Stimulated activated naive CD8-positive, alpha-beta T cell treated with anti-CD3 and anti-CD28 coated beads, Interleukin-15, Interleukin-2, amounts not matched to agents 100 ng/mL and 50 ng/mL, for 24 hours (primary cell): ENCODE data around the gene TMEM184C.

Experiments used
- H3K27ac Mint-ChIP-seq: one replicate; pipeline ENCODE4 v1.8.0; 2021; ENCODE audit warnings: mild to moderate bottlenecking, mixed read lengths
- H3K27me3 Mint-ChIP-seq: one replicate; pipeline ENCODE4 v1.8.0; 2021; ENCODE audit warnings: mixed read lengths
- H3K36me3 Mint-ChIP-seq: one replicate; pipeline ENCODE4 v1.8.0; 2021; ENCODE audit warnings: low read depth, mixed read lengths
- H3K4me1 Mint-ChIP-seq: one replicate; pipeline ENCODE4 v1.8.0; 2021; ENCODE audit warnings: low read depth, mixed read lengths
- H3K4me3 Mint-ChIP-seq: one replicate; pipeline ENCODE4 v1.8.0; 2021; ENCODE audit warnings: mild to moderate bottlenecking, mixed read lengths
- H3K9me3 Mint-ChIP-seq: one replicate; pipeline ENCODE4 v1.8.0; 2021; ENCODE audit warnings: mixed read lengths

The TMEM184C gene

GRCh38 chr4:147625733-147626132, 8.5 kb downstream of the TMEM184C start:
- no peaks in the 10 kb centered on the region for H3K27me3 Mint-ChIP-seq
- H3K9me3 Mint-ChIP-seq = no peaks in the 10 kb centered on the region
- H3K36me3 Mint-ChIP-seq = peaks cover 61% of the 10 kb centered on the region
- H3K27ac Mint-ChIP-seq = no peak overlapping the region
- no peak overlapping the region for H3K4me3 Mint-ChIP-seq
- peaks cover 15% of the 10 kb centered on the region for H3K4me1 Mint-ChIP-seq

- H3K27ac Mint-ChIP-seq = no peak overlapping the region
- H3K4me3 Mint-ChIP-seq = no peak overlapping the region
- H3K4me1 Mint-ChIP-seq = peaks cover 5% of the 10 kb centered on the region
- no peaks in the 10 kb centered on the region for H3K27me3 Mint-ChIP-seq
- H3K36me3 Mint-ChIP-seq = peaks cover 62% of the 10 kb centered on the region
- H3K9me3 Mint-ChIP-seq = no peaks in the 10 kb centered on the region
Observed at GRCh38 chr4:147626903-147627302, 9.7 kb downstream of the TMEM184C start.

- Mint-ChIP-seq H3K9me3 (no peaks in the 10 kb centered on the region), H3K4me3 (no peak overlapping the region), H3K36me3 (peaks cover 62% of the 10 kb centered on the region), H3K27ac (no peak overlapping the region), H3K4me1 (no peaks in the 10 kb centered on the region), H3K27me3 (no peaks in the 10 kb centered on the region)
Observed at GRCh38 chr4:147628415-147628814, 11.2 kb downstream of the TMEM184C start.

- Mint-ChIP-seq H3K4me3 (no peak overlapping the region), H3K4me1 (no peaks in the 10 kb centered on the region), H3K36me3 (peaks cover 70% of the 10 kb centered on the region), H3K27me3 (no peaks in the 10 kb centered on the region), H3K9me3 (no peaks in the 10 kb centered on the region), H3K27ac (no peak overlapping the region)
Observed at GRCh38 chr4:147629783-147630730, 12.9 kb downstream of the TMEM184C start.

GRCh38 chr4:147633113-147633512, 15.9 kb downstream of the TMEM184C start:
- Mint-ChIP-seq H3K4me3 (no peak overlapping the region), H3K36me3 (peaks cover 79% of the 10 kb centered on the region), H3K27me3 (no peaks in the 10 kb centered on the region), H3K27ac (no peak overlapping the region), H3K4me1 (peaks cover 6% of the 10 kb centered on the region), H3K9me3 (no peaks in the 10 kb centered on the region)

GRCh38 chr4:147633643-147634042, 16.4 kb downstream of the TMEM184C start:
- no peaks in the 10 kb centered on the region for H3K9me3 Mint-ChIP-seq
- H3K4me3 Mint-ChIP-seq = no peak overlapping the region
- H3K36me3 Mint-ChIP-seq = peaks cover 78% of the 10 kb centered on the region
- no peaks in the 10 kb centered on the region for H3K27me3 Mint-ChIP-seq
- no peak overlapping the region for H3K27ac Mint-ChIP-seq
- peaks cover 6% of the 10 kb centered on the region for H3K4me1 Mint-ChIP-seq

GRCh38 chr4:147635348-147635747, 18.2 kb downstream of the TMEM184C start:
- Mint-ChIP-seq H3K36me3 (peaks cover 73% of the 10 kb centered on the region), H3K4me1 (peaks cover 19% of the 10 kb centered on the region), H3K4me3 (no peak overlapping the region), H3K27ac (no peak overlapping the region), H3K27me3 (no peaks in the 10 kb centered on the region), H3K9me3 (no peaks in the 10 kb centered on the region)

- H3K4me1 Mint-ChIP-seq = peaks cover 20% of the 10 kb centered on the region
- H3K4me3 Mint-ChIP-seq = no peak overlapping the region
- peaks cover 75% of the 10 kb centered on the region for H3K36me3 Mint-ChIP-seq
- no peaks in the 10 kb centered on the region for H3K27me3 Mint-ChIP-seq
- no peaks in the 10 kb centered on the region for H3K9me3 Mint-ChIP-seq
- H3K27ac Mint-ChIP-seq = no peak overlapping the region
Observed at GRCh38 chr4:147638365-147638764, 21.2 kb downstream of the TMEM184C start.

GRCh38 chr4:147638942-147639341, 21.7 kb downstream of the TMEM184C start:
- no peaks in the 10 kb centered on the region for H3K9me3 Mint-ChIP-seq
- H3K27ac Mint-ChIP-seq = no peak overlapping the region
- H3K4me3 Mint-ChIP-seq = no peak overlapping the region

GRCh38 chr4:147639388-147639787, 22.2 kb downstream of the TMEM184C start:
- H3K4me3 Mint-ChIP-seq = no peak overlapping the region

More at GRCh38 chr4:147638942-147639341, 21.7 kb downstream of the TMEM184C start:
- Mint-ChIP-seq H3K4me1 (peaks cover 20% of the 10 kb centered on the region), H3K27me3 (no peaks in the 10 kb centered on the region), H3K36me3 (peaks cover 69% of the 10 kb centered on the region)

GRCh38 chr4:147640331-147640730, 23.1 kb downstream of the TMEM184C start:
- Mint-ChIP-seq H3K9me3 (no peaks in the 10 kb centered on the region), H3K36me3 (peaks cover 55% of the 10 kb centered on the region), H3K4me1 (peaks cover 20% of the 10 kb centered on the region), H3K27ac (no peak overlapping the region), H3K4me3 (no peak overlapping the region), H3K27me3 (no peaks in the 10 kb centered on the region)

More at GRCh38 chr4:147639388-147639787, 22.2 kb downstream of the TMEM184C start:
- H3K9me3 Mint-ChIP-seq = no peaks in the 10 kb centered on the region
- no peaks in the 10 kb centered on the region for H3K27me3 Mint-ChIP-seq
- peaks cover 20% of the 10 kb centered on the region for H3K4me1 Mint-ChIP-seq
- no peak overlapping the region for H3K27ac Mint-ChIP-seq
- H3K36me3 Mint-ChIP-seq = peaks cover 65% of the 10 kb centered on the region

GRCh38 chr4:147643616-147644015, 26.4 kb downstream of the TMEM184C start:
- Mint-ChIP-seq H3K4me3 (no peak overlapping the region), H3K9me3 (peaks cover 11% of the 10 kb centered on the region), H3K27me3 (no peaks in the 10 kb centered on the region), H3K36me3 (peaks cover 48% of the 10 kb centered on the region), H3K4me1 (peaks cover 44% of the 10 kb centered on the region), H3K27ac (no peak overlapping the region)

- Mint-ChIP-seq H3K27me3 (no peaks in the 10 kb centered on the region), H3K36me3 (peaks cover 50% of the 10 kb centered on the region), H3K4me1 (peaks cover 43% of the 10 kb centered on the region), H3K27ac (no peak overlapping the region), H3K4me3 (no peak overlapping the region), H3K9me3 (peaks cover 11% of the 10 kb centered on the region)
Observed at GRCh38 chr4:147644471-147644870, 27.3 kb downstream of the TMEM184C start.

- peaks cover 45% of the 10 kb centered on the region for H3K4me1 Mint-ChIP-seq
- H3K4me3 Mint-ChIP-seq = no peak overlapping the region
- peaks cover 11% of the 10 kb centered on the region for H3K9me3 Mint-ChIP-seq
- no peaks in the 10 kb centered on the region for H3K27me3 Mint-ChIP-seq
- no peak overlapping the region for H3K27ac Mint-ChIP-seq
- H3K36me3 Mint-ChIP-seq = peaks cover 55% of the 10 kb centered on the region
Observed at GRCh38 chr4:147645099-147645498, 27.9 kb downstream of the TMEM184C start.

- Mint-ChIP-seq H3K4me3 (no peak overlapping the region), H3K36me3 (peaks cover 64% of the 10 kb centered on the region), H3K27me3 (no peaks in the 10 kb centered on the region), H3K27ac (no peak overlapping the region), H3K9me3 (peaks cover 11% of the 10 kb centered on the region), H3K4me1 (peaks cover 53% of the 10 kb centered on the region)
Observed at GRCh38 chr4:147648656-147649055, 31.5 kb downstream of the TMEM184C start.
